Ovary (tissue), 3 donors: ENCODE results near the gene PLP2.

Source experiments
- POLR2A ChIP-seq: fragments of 450-650 bp; IDR thresholded peaks from one replicate; pipeline ENCODE4 v1.6.1; 2017; ENCODE audit warnings: antibody characterized with exemption, mild to moderate bottlenecking, moderate library complexity
- TF ChIP-seq, protein P1 (sequence below), 3 donors: fragments of 450-650 bp in 2 of 3; fragments of 200-600 bp in 1 of 3; IDR thresholded peaks; one replicate each; pipeline versions ENCODE4 v1.5.1 to v1.8.0; 2016 to 2022; ENCODE audit warnings: antibody characterized with exemption in 3 of 3, mild to moderate bottlenecking in 1 of 3
- donor health status: DM: no; HTN: no; CAD: no.

DNA sequence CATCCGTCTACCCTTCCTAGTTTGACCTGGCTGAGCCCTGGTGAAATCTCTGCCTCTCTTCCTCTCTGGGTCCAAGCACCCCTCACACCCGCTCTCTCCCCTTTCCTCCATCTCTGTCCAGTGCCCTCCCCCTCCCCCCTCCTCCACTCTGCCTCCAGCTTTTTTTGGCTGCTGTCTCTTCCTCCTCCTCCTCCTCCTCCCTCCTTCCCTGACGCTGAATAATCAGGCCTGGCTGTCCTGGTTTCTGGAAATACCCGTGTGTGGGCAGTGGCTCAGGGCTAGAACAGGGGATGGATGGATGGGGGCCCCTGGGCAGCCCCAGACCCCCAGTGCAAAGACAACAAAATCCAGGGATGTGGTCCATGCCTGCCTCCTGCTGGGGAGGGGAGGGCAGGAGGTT is 33.0 kb downstream of the PLP2 start:
- TF ChIP-seq, protein P1, sequence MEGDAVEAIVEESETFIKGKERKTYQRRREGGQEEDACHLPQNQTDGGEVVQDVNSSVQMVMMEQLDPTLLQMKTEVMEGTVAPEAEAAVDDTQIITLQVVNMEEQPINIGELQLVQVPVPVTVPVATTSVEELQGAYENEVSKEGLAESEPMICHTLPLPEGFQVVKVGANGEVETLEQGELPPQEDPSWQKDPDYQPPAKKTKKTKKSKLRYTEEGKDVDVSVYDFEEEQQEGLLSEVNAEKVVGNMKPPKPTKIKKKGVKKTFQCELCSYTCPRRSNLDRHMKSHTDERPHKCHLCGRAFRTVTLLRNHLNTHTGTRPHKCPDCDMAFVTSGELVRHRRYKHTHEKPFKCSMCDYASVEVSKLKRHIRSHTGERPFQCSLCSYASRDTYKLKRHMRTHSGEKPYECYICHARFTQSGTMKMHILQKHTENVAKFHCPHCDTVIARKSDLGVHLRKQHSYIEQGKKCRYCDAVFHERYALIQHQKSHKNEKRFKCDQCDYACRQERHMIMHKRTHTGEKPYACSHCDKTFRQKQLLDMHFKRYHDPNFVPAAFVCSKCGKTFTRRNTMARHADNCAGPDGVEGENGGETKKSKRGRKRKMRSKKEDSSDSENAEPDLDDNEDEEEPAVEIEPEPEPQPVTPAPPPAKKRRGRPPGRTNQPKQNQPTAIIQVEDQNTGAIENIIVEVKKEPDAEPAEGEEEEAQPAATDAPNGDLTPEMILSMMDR (IDR thresholded peaks at IDR 0.05) = no peak
- no peak for TF ChIP-seq POLR2A
